ENCODE results near the gene DKK3. TPM values are rescaled to one million over a fixed set of nuclear protein-coding genes. Genes with fewer than 3 reads are reported as not detected.

Gene DKK3
- total RNA-seq, 3 donors from 2014 or later (not counting 1 experiment from before 2014, with no cell fraction given): 0.16 to 0.70 TPM; not detected in 1

DNA sequence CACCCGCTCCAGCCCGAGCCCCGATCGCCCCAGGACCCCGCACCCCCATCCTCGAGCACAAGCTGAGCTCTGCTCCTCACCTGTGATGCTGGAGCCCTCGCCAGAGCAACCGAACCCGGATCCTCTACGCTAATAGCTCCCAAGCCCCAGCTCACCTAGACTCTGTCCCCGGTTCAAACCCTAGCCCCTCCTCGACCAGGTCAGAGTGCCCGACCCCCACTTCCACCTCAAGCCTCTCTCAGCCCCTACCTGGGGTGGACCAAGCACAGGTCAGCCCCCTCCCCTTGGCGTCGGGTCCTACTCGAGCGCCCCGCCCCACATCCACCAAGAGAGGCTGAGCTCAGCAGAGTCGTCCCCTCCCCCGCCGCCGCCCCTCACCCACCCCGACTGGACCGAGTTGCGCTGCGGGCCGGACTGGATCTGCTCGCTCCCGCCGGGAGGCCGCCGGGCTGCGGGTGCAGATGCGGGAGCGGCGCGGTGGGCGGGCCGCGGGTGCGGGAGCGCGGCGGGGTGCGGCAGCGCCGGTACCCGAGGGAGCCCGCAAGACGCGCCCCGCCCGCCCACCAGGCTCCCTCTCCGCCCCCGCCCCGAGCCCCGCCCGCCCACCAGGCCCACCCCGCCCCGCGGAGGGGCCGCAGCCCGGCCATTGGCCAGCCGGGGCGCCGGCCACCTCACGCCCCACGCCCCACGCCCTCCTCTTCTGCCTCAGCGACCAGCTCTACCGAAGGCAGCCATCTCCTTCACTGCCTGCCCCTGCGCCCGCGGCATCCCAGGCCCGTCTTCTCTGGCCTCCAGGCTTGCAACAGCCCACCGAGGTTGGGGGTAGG lies 577 bp upstream of the DKK3 start:
- DNase-seq: peak in 1 of 2 donors; percentile 28

DNA sequence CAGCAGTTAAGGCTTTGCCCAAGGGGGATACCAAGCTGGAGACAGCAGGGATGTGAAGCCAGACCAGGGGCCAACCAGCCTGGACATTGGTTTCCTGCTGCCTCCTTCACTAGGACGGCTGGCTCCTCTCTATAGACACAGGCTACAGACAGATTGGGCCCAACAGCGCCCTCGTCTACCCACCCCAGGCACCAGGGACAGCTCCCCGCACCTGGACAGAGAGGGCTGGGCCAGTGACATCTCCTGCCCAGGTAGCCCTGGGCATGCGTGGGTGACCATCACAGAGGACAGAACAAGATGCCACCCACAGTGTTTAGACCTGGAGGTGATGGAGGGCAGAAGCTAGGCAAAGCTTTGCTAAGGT lies 1.2 kb downstream of the DKK3 start:
- H3K27me3 Mint-ChIP-seq (ENCODE audit: low read depth in 2 of 2): peaks cover 62 to 82% of the 10 kb centered on the region in 2 donors
- TF ChIP-seq, protein P1, sequence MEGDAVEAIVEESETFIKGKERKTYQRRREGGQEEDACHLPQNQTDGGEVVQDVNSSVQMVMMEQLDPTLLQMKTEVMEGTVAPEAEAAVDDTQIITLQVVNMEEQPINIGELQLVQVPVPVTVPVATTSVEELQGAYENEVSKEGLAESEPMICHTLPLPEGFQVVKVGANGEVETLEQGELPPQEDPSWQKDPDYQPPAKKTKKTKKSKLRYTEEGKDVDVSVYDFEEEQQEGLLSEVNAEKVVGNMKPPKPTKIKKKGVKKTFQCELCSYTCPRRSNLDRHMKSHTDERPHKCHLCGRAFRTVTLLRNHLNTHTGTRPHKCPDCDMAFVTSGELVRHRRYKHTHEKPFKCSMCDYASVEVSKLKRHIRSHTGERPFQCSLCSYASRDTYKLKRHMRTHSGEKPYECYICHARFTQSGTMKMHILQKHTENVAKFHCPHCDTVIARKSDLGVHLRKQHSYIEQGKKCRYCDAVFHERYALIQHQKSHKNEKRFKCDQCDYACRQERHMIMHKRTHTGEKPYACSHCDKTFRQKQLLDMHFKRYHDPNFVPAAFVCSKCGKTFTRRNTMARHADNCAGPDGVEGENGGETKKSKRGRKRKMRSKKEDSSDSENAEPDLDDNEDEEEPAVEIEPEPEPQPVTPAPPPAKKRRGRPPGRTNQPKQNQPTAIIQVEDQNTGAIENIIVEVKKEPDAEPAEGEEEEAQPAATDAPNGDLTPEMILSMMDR (IDR thresholded peaks at IDR 0.05): no peak

More for the DNA sequence above, 577 bp upstream of the DKK3 start:
- no peaks in the 10 kb centered on the region for H3K9me3 ChIP-seq (ENCODE audit: control insufficient read depth, insufficient read depth, low read length)
- H3K27ac ChIP-seq (ENCODE audit: low read length): no peak overlapping the region
- Mint-ChIP-seq H3K9me3 (no peaks in the 10 kb centered on the region), H3K36me3 (no peaks in the 10 kb centered on the region), H3K4me1 (peaks cover 0 to 9% of the 10 kb centered on the region in 2 donors), H3K4me3 (peak overlapping the region; percentile 82), H3K27ac (no peak overlapping the region), H3K27me3 (ENCODE audit: low read depth in 2 of 2) (peaks cover 69 to 85% of the 10 kb centered on the region in 2 donors)
- peaks cover 14% of the 10 kb centered on the region for H3K4me1 ChIP-seq (ENCODE audit: control insufficient read depth, insufficient read depth, low read length)
- ATAC-seq: peak in 2 of 3 donors; percentile 34 to 55
- 3% methylated on average over 63 of the region's 76 CpGs for WGBS (ENCODE audit: insufficient coverage)
- H3K36me3 ChIP-seq (ENCODE audit: control insufficient read depth, insufficient read depth, low read length): no peaks in the 10 kb centered on the region
- TF ChIP-seq, protein P1 (IDR thresholded peaks at IDR 0.05): no peak
- intact Hi-C loops (cut with micrococcal nuclease): no loop called here
- peaks cover 38% of the 10 kb centered on the region for H3K27me3 ChIP-seq (ENCODE audit: control insufficient read depth, insufficient read depth, low read length)
- peak overlapping the region; percentile 24 for H3K4me3 ChIP-seq (ENCODE audit: low read length)

DNA sequence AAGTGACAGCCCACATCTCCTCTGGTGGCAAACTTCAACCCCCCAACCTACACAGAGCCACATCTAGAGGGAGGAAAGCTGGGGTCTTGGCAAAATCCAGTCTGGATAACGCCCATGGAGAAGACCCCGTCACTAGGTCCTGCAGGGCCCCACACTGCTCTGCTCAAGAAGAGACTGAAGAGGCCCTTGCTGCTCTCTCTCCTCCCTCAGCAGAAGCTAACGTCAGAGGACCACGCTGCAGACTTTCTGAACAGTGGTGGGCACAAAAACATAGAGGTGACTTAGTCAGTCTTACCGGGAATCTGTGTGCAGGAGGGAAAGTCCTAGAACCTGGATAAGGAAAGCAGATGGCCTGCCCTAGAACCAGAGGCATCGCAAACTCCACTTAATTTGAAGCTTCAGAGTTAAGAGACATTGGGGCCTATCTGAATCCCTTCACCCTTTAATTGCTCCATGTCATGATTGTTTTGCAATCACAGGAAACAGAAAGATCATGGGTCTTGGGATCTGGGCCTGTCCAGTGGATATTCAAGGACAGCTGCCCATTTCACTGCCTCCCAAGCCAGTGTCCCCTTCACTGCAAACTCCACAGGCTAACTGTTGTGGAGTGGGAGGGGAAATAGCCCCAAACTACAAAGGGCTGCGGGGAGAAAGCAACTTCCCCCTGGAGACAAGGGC lies 1.7 kb downstream of the DKK3 start:
- no peak for ATAC-seq
- no peak overlapping the region for H3K27ac ChIP-seq (ENCODE audit: low read length)
- Mint-ChIP-seq H3K27me3 (ENCODE audit: low read depth in 2 of 2) (peaks cover 59 to 82% of the 10 kb centered on the region in 2 donors), H3K36me3 (no peaks in the 10 kb centered on the region), H3K27ac (no peak overlapping the region), H3K4me3 (no peak overlapping the region), H3K9me3 (no peaks in the 10 kb centered on the region), H3K4me1 (peaks cover 0 to 9% of the 10 kb centered on the region in 2 donors)
- H3K27me3 ChIP-seq (ENCODE audit: control insufficient read depth, insufficient read depth, low read length): peaks cover 38% of the 10 kb centered on the region
- intact Hi-C loops (cut with micrococcal nuclease): no loop called here
- no peak overlapping the region for H3K4me3 ChIP-seq (ENCODE audit: low read length)
- TF ChIP-seq, protein P1 (IDR thresholded peaks at IDR 0.05): no peak
- H3K36me3 ChIP-seq (ENCODE audit: control insufficient read depth, insufficient read depth, low read length): no peaks in the 10 kb centered on the region
- peaks cover 14% of the 10 kb centered on the region for H3K4me1 ChIP-seq (ENCODE audit: control insufficient read depth, insufficient read depth, low read length)
- DNase-seq: no peak
- H3K9me3 ChIP-seq (ENCODE audit: control insufficient read depth, insufficient read depth, low read length): no peaks in the 10 kb centered on the region
- WGBS (ENCODE audit: insufficient coverage): 90% methylated on average over 7 of the region's 7 CpGs

More for the DNA sequence above, 1.2 kb downstream of the DKK3 start:
- no peak for DNase-seq
- Mint-ChIP-seq H3K27ac (no peak overlapping the region), H3K9me3 (no peaks in the 10 kb centered on the region), H3K4me1 (peaks cover 0 to 9% of the 10 kb centered on the region in 2 donors), H3K36me3 (no peaks in the 10 kb centered on the region), H3K4me3 (peak overlapping the region; percentile 47)
- intact Hi-C loops (cut with micrococcal nuclease): no loop called here
- Histone ChIP-seq H3K36me3 (ENCODE audit: control insufficient read depth, insufficient read depth, low read length) (no peaks in the 10 kb centered on the region), H3K27me3 (ENCODE audit: control insufficient read depth, insufficient read depth, low read length) (peaks cover 38% of the 10 kb centered on the region), H3K4me1 (ENCODE audit: control insufficient read depth, insufficient read depth, low read length) (peaks cover 14% of the 10 kb centered on the region), H3K9me3 (ENCODE audit: control insufficient read depth, insufficient read depth, low read length) (no peaks in the 10 kb centered on the region), H3K4me3 (ENCODE audit: low read length) (no peak overlapping the region), H3K27ac (ENCODE audit: low read length) (no peak overlapping the region)
- 88% methylated on average over 5 of the region's 5 CpGs for WGBS (ENCODE audit: insufficient coverage)
- ATAC-seq: no peak
